Epithelial cell of esophagus (primary cell): Measurements from ENCODE around the gene HOXB6.

Source experiments
- DNase-seq: peaks from one replicate; pipeline ENCODE4 v3.0.0; 2010; ENCODE audit warnings: low read depth
- H3K4me3 ChIP-seq: 2 replicates; pipeline ENCODE4 v1.5.1; 2011; ENCODE audit warnings: mild to moderate bottlenecking, low read length, control low read depth
- TF ChIP-seq, protein P1 (sequence below): IDR thresholded peaks from 2 replicates; pipeline ENCODE4 v1.5.1; 2011; ENCODE audit warnings: low read depth, mild to moderate bottlenecking, low read length, control low read depth, inconsistent platforms; ENCODE audit not compliant: insufficient read depth; ENCODE audit errors: missing control alignments

Gene HOXB6

DNA sequence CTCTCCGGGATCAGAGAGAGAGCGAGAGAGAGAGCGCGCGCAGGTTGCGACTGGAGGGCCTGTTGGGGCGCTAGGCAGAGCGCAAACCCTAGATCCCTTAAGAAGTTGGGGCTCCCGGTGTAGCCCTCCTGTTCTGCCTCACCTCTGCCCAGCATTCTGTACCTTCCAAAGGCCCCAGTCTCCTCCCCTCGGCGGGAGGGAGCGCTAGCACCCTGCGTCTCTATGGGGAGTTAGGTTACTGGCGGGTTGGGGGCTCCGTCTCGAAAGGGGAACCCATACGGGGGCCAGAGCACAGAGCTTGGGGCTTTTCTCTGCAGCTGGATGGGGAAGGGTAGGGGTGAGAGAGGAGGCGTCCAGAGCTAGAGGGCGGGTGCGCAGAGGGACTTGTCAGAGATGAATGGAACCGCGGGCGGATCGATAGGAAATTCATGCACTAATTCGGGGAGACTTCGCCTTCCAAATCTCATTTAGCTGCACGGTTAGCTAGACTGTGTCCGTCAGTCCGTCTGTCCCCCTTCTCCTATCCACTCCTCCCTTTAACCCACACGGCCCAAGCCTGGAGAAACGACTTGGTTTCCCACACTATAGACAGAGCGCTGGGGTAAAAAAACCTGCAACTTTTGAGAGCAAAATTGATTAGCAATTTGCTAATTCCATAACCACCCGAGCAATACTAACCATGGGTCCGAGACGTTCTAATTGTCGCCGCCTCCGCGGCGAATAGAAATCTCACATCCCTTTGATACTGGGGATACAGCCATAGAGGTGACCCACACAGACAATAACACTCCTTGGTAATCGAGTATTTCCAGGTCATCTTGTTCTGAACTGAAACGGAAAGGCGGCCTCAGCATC, 25.9 kb downstream of the HOXB6 start:
- DNase-seq, result no peak
- TF ChIP-seq, protein P1, sequence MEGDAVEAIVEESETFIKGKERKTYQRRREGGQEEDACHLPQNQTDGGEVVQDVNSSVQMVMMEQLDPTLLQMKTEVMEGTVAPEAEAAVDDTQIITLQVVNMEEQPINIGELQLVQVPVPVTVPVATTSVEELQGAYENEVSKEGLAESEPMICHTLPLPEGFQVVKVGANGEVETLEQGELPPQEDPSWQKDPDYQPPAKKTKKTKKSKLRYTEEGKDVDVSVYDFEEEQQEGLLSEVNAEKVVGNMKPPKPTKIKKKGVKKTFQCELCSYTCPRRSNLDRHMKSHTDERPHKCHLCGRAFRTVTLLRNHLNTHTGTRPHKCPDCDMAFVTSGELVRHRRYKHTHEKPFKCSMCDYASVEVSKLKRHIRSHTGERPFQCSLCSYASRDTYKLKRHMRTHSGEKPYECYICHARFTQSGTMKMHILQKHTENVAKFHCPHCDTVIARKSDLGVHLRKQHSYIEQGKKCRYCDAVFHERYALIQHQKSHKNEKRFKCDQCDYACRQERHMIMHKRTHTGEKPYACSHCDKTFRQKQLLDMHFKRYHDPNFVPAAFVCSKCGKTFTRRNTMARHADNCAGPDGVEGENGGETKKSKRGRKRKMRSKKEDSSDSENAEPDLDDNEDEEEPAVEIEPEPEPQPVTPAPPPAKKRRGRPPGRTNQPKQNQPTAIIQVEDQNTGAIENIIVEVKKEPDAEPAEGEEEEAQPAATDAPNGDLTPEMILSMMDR, result no peak
- peak overlapping the region; percentile 16 for H3K4me3 ChIP-seq

DNA sequence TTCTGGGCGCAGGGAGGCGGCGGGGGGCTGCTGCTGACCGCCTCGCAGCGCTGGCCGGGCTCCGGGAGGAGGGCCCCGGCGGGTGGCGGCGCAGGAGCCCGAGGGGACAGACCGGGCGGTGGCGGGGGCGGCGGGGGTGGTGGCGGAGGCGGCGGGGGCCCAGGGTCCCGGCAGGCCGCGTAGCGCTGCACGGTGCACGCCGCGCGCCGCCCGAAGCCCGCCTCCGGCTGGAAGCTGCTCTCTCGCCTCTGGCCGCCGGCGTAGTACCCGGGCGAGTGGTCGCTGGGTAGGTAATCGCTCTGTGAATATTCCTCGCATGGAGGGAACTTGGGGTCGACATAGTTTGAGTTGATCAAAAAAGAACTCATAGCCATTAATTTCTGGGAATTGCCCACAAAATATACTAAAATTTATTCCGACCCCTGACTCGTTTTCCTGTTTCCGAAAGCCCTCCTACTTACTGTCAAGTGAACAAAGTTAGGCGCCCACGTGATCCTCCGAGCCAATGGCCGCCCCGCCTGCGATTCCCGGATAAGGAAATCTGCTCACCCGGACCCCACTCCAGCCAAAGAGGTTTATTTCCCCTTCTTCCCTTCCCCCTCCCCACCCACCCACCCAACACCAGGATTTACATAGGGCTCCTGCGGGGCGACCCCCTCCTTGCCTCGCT, 26.7 kb downstream of the HOXB6 start, which contains the start of gene HOXB4:
Gene HOXB4 (minus strand): TSS at position 405 of the 670 bp plus-strand sequence. CDS start 31 bp downstream, at position 374.
- no peak for DNase-seq
- TF ChIP-seq, protein P1, result no peak
- peak within 1 kb of the TSS; percentile 22 for H3K4me3 ChIP-seq

DNA sequence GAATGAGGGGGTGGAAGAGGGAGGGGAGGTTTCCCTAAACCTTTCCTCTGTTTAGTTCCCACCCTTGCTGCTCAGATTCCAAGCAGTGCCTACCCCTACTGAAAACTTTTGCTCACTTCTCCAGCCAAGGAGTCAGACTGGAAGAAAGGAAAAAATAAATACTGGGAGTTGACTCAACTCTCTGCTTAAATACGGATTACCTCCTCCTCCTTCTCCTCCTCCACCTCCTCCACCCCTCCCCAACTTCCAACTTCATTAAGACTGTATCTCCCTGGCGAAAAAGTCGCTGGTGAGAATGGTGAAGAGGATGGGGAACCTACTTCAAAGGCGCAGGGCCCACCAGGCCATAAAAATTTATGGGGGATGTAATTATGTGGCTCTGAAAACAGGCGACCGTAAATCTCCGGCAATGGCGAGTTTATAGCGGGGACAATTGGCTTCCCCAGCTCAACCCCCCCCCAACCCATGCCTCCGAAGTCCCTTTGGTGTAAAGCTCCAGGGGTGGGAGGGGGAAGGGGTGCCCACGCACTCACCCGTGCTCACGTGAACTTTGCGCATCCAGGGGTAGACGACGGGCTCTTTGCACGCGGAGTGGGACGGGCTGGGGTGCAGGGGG, 27.3 kb downstream of the HOXB6 start:
- peak overlapping the region; percentile 18 for H3K4me3 ChIP-seq
- no peak for DNase-seq

DNA sequence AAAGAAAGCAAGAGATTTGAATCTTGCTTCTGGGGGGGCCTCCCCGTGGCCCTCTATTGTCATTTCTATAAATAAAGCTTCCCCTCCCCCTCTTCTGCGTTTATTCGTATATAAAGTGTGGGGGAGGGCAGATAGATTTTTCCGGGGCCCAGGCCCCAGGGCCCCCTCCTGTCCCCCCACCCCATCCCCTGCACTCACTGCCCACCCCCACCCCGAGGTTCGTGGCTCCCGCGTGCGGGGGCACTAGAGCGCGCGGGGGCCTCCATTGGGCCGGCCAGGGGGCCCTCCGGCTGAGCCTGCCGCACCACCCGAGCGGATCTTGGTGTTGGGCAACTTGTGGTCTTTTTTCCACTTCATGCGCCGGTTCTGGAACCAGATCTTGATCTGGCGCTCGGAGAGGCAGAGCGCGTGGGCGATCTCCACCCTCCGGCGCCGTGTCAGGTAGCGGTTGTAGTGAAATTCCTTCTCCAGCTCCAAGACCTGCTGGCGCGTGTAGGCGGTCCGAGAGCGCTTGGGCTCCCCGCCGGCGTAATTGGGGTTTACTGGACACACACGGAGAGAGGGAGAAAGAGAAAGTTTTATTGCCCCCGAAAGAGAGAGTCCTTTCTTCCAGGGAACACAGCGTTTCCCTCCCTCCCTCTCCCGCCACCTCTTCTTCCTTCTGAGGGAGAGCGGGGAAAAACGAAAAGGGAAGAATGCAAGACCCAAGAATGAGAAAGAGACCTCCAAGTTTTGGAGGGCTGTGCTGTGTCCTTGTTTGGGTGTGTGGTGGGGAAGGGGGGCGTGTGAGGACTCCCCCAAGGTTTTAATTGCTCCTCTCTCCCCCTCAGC, 28.1 kb downstream of the HOXB6 start:
- TF ChIP-seq, protein P1, result no peak
- H3K4me3 ChIP-seq, result no peak overlapping the region
- DNase-seq, result peak; percentile 40

More for the DNA sequence above, 27.3 kb downstream of the HOXB6 start:
- TF ChIP-seq, protein P1, result no peak

DNA sequence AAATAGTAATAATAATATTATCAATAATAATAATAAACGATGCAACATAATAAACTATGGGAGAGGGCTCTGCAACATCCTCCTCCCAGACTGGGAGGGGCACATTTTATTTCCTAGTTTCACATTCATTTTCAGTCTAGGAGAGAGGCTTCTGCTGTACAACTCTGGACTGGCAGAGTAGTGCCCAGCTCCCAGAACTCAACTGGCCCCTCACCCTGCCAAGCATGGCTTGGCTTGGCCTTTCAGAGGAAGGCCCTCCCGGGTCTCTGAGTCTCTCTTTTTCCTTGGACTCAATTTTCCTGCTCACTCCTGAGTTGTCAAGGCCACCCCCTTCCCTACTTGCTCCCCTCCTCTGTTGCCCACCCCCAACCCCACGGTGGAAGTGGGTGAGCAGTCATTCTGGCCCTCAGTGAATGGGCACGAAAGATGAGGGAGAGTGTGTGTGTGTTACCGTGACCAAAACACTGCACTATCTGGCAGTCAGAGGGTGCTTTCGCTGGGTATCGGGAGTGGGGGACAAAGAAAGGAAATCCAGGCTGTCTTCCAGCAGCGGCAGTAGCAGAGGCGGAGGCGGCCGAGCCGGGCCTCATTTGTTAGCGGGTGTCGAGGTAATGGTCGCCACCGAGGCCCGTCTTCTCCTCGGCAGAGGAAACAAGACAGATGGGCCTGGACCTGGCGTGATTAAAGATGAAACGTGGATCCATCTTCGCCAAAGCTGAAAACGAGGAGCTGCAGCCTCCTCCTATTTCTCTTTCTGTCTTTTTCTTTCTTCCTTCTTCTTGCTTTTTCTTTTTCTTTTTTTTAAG, 28.9 kb downstream of the HOXB6 start:
- TF ChIP-seq, protein P1, result no peak
- no peak overlapping the region for H3K4me3 ChIP-seq
- DNase-seq, result no peak

DNA sequence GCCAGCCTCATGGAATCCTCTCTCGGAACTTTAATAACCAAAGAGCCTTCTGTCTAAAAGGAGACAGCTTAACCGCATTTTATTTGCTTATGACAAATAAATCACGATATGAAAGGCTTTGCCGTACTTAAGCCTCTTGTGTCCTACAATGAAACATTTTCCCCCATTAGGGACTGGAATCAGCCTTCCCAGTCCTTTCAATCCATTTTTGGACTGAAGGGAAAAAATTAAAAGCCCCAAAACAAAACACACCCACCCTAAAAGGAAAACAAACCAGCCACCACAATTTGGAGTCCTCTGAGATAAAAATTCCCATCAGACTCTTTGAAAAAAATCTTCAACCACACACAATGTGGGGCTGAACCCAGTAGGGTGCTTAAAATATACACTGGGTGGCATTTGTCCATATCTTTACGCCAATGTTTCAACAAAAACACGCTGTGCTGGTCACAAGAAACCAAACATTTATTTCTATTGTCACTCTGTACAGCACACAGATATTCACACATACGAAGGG, 29.7 kb downstream of the HOXB6 start:
- H3K4me3 ChIP-seq, result no peak overlapping the region
- no peak for DNase-seq
- TF ChIP-seq, protein P1, result no peak
